Heart right ventricle (tissue), 16 donors: ENCODE measurements around the gene MACROD2. TPM values are rescaled to one million over a fixed set of nuclear protein-coding genes. Genes with fewer than 3 reads are reported as not detected.

Experiments
- ATAC-seq, 8 donors: fragments of 200-7000 bp; cut with Tn5 transposase; one replicate each; pipeline ENCODE4 v1.9.1; 2020; ENCODE audit warnings: mild to moderate bottlenecking in 8 of 8, moderate library complexity in 8 of 8, moderate number of reproducible peaks in 1 of 8
- DNase-seq, 2 donors: peaks; one replicate each; pipeline ENCODE4 v3.0.0-alpha.2; 2020
- H3K27ac ChIP-seq, 10 donors: fragments of 200-600 bp; sonication (generic) in 2 of 10; one replicate each; pipeline versions ENCODE4 v1.5.0 to v1.8.0; 2020 to 2022; ENCODE audit warnings: mild to moderate bottlenecking in 3 of 10
- H3K27me3 ChIP-seq, 7 donors: fragments of 200-600 bp; one replicate each; pipeline ENCODE4 v1.8.0; 2021 to 2022; ENCODE audit warnings: mild to moderate bottlenecking in 2 of 7
- H3K36me3 ChIP-seq, 9 donors: fragments of 200-600 bp; sonication (generic) in 1 of 9; one replicate each; pipeline versions ENCODE4 v1.5.0 to v1.8.0; 2020 to 2022; ENCODE audit warnings: mild to moderate bottlenecking in 2 of 9
- H3K4me1 ChIP-seq, 9 donors: fragments of 200-600 bp; sonication (generic) in 1 of 9; one replicate each; pipeline versions ENCODE4 v1.5.0 to v1.8.0; 2020 to 2022; ENCODE audit warnings: mild to moderate bottlenecking in 4 of 9
- H3K4me3 ChIP-seq, 10 donors: fragments of 200-600 bp; sonication (generic) in 2 of 10; one replicate each; pipeline versions ENCODE4 v1.5.0 to v1.8.0; 2020 to 2022; ENCODE audit warnings: mild to moderate bottlenecking in 7 of 10, moderate library complexity in 2 of 10
- H3K9me3 ChIP-seq, 11 donors: fragments of 200-600 bp in 10 of 11; sonication (generic) in 2 of 11; one replicate each; pipeline versions ENCODE4 v1.5.0 to v1.8.0; 2013 to 2022; ENCODE audit warnings: mild to moderate bottlenecking in 2 of 11, control low read depth in 1 of 11, moderate library complexity in 1 of 11
- WGBS, 2 donors: extraction: QIAGEN DNeasy Blood & Tissue Kit; methylation state at CpG; one replicate each; pipeline ENCODE4 v1.1.7; 2013; ENCODE audit warnings: inconsistent platforms in 1 of 2; 5-methylcytosine and 5-hydroxymethylcytosine counted together
- intact Hi-C, 10 donors: fragments of 100-400 bp; cut with DNase I; formaldehyde crosslinking; loops; one replicate each; pipeline versions ENCODE4 v1.11.1 to v1.14.2; 2022
- polyA plus RNA-seq, 2 donors: library from polyadenylated mRNA; stranded (reverse); fragments of 200-250 nt; gene quantifications; one replicate each; pipeline ENCODE4 v1.2.3, GENCODE V29; 2013
- total RNA-seq, 10 donors: library from RNA; stranded (reverse); fragmentation: NEBNext Ultra II Directional in 3 of 10; extraction: Animal tissue kit (Norgen Biotek cat#: 25700) in 3 of 10; gene quantifications; one replicate each; pipeline versions ENCODE4 v1.2.1 to v1.2.4, GENCODE V29; 2021 to 2023
- TF ChIP-seq, protein P1 (sequence below), 9 donors: fragments of 200-600 bp; sonication (generic) in 2 of 9; IDR thresholded peaks; one replicate each; pipeline versions ENCODE4 v1.5.0 to v1.8.0; 2021 to 2022; ENCODE audit warnings: antibody characterized with exemption in 9 of 9, mild to moderate bottlenecking in 5 of 9, moderate library complexity in 1 of 9
- donor health status: Arrhythmogenic right ventricular cardiomyopathy.
- donor health status: ischemic (EF 13 %, LVEDD 7.1; RV severe dilation, severe dysfunction).
- donor health status: healthy with polysubstance abuse.
- donor health status: DM: no; HTN: yes; CAD: no.
- donor health status: DM: no; HTN: no; CAD: no.
- donor health status: ischemic (EF 25% LVEDD 6.9; RV normal size, moderate dysfunction).
- donor health status: ischemic (EF 25% LVEDD 5.7; RV mildly dilated, moderate dysfunction).
- donor health status: healthy.
- donor health status: DM: yes; HTN: yes; CAD: no.
- donor health status: Ischemic cardiomyopathy.
- donor health status: ischemic (EF 35%, LVEDD 5.7; RV mildly dilated, moderate dysfunction).
- donor health status: nonischemic (EF 11% LVEDD 7.7; RV severe dilation, severe dysfunction).
- donor health status: DM: yes; HTN: yes; CAD: no.
- donor health status: PGD.
- donor health status: ischemic (EF 29% LVEDD 5.4; RV normal size, mild dysfunction).
- donor health status: nonischemic (EF 23%, LVEDD 6.1; RV moderate dilation, normal function).

MACROD2 gene
- total and polyA plus RNA-seq, 12 donors: 0.28 to 6.4 (median 4.1) TPM

DNA sequence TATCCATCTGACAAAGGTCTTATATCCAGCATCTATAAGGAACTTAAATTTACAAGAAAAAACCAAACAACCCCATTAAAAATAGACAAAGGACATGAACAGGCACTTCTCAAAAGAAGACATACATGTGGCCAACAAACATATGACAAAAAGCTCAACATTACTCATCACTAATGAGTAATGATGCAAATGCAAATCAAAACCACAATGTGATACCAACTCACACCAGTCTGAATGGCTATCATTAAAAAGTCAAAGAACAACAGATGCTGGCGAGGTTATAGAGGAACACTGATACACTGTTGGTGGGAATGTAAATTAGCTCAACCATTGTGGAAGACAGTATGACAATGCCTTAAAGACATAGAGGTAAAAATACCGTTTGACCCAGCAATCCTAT, 13.9 kb downstream of the MACROD2 start:
- ATAC-seq (no peak), DNase-seq (no peak)
- H3K27ac ChIP-seq: no peak overlapping the region
- no peak overlapping the region for H3K4me3 ChIP-seq
- WGBS, 2 donors: 63 to 80% methylated on average over 2 of the region's 2 CpGs
- H3K36me3 ChIP-seq: no peaks in the 10 kb centered on the region
- intact Hi-C loops: no loop called here
- no peaks in the 10 kb centered on the region for H3K4me1 ChIP-seq
- no peaks in the 10 kb centered on the region for H3K27me3 ChIP-seq
- H3K9me3 ChIP-seq: peaks cover 0 to 21% (median 3%) of the 10 kb centered on the region in 11 donors
- TF ChIP-seq, protein P1, sequence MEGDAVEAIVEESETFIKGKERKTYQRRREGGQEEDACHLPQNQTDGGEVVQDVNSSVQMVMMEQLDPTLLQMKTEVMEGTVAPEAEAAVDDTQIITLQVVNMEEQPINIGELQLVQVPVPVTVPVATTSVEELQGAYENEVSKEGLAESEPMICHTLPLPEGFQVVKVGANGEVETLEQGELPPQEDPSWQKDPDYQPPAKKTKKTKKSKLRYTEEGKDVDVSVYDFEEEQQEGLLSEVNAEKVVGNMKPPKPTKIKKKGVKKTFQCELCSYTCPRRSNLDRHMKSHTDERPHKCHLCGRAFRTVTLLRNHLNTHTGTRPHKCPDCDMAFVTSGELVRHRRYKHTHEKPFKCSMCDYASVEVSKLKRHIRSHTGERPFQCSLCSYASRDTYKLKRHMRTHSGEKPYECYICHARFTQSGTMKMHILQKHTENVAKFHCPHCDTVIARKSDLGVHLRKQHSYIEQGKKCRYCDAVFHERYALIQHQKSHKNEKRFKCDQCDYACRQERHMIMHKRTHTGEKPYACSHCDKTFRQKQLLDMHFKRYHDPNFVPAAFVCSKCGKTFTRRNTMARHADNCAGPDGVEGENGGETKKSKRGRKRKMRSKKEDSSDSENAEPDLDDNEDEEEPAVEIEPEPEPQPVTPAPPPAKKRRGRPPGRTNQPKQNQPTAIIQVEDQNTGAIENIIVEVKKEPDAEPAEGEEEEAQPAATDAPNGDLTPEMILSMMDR (IDR thresholded peaks at IDR 0.05): no peak

DNA sequence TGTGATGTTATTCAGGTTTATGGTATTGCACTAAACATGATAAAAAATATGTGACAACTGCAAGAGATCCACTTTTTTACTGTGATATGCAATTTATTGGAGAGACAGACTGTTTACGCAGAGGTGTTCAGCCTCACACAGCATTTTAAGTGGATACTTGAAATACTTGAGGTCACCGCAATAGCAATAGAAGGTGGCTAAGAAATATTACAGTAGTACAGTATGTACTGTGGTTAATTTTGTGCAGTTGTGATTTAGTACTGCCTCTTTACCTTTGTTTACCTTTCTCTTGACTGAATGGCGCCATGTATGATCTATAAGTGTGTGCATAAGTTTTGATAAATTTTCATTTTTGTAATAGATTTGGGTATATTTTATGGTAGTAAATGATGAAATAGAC, 17.4 kb downstream of the MACROD2 start:
- H3K4me3 ChIP-seq: no peak overlapping the region
- 89 to 93% methylated on average over 3 of the region's 3 CpGs for WGBS, 2 donors
- no peak for ATAC-seq
- DNase-seq: no peak
- H3K9me3 ChIP-seq: peaks cover 0 to 32% (median 3%) of the 10 kb centered on the region in 11 donors
- H3K27me3 ChIP-seq: no peaks in the 10 kb centered on the region
- H3K4me1 ChIP-seq: no peaks in the 10 kb centered on the region
- TF ChIP-seq, protein P1 (IDR thresholded peaks at IDR 0.05): no peak
- no peak overlapping the region for H3K27ac ChIP-seq
- no peaks in the 10 kb centered on the region for H3K36me3 ChIP-seq
- intact Hi-C loops: no loop called here

DNA sequence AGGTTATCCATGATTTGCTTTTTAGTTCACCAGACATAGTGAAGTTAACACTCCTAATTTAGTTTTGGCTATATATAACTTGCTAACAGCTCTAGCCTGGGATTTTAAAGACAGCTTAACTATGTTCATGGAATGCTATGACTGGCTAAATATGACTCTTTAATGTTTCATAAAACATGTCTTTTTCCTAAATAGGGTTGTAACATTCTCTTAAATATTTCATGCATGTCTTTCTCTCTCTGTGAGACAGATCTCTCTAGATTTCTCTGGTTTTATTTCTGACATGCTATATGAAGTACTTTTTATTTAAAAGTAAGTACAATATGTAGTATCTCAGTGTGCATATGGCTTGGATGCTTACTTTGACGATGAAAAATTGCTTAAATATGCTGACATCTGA, 35.7 kb downstream of the MACROD2 start:
- intact Hi-C loops: no loop called here
- H3K36me3 ChIP-seq: no peaks in the 10 kb centered on the region
- H3K27me3 ChIP-seq: no peaks in the 10 kb centered on the region
- peaks cover 0 to 3% (median 0%) of the 10 kb centered on the region in 11 donors for H3K9me3 ChIP-seq
- ATAC-seq (no peak), DNase-seq (no peak)
- H3K4me3 ChIP-seq: no peak overlapping the region
- 86% methylated on average over 1 of the region's 1 CpG for WGBS, 2 donors
- no peaks in the 10 kb centered on the region for H3K4me1 ChIP-seq
- no peak overlapping the region for H3K27ac ChIP-seq
- TF ChIP-seq, protein P1 (IDR thresholded peaks at IDR 0.05): no peak

GRCh38 chr20:14033310-14033709, 38.0 kb downstream of the MACROD2 start:
- 74 to 81% methylated on average over 1 of the region's 1 CpG for WGBS, 2 donors
- no peak overlapping the region for H3K27ac ChIP-seq
- no peaks in the 10 kb centered on the region for H3K4me1 ChIP-seq
- no peak for ATAC-seq
- H3K27me3 ChIP-seq: no peaks in the 10 kb centered on the region
- H3K4me3 ChIP-seq: no peak overlapping the region
- no peaks in the 10 kb centered on the region for H3K36me3 ChIP-seq
- no peaks in the 10 kb centered on the region for H3K9me3 ChIP-seq
- intact Hi-C loops: no loop called here
- DNase-seq: no peak
- TF ChIP-seq, protein P1 (IDR thresholded peaks at IDR 0.05): no peak
